Smooth muscle cell (in vitro differentiated cells): ENCODE results near the gene GALNT6. TPM values are rescaled to one million over a fixed set of nuclear protein-coding genes. Genes with fewer than 3 reads are reported as not detected.

ENCODE experiments used
- DNase-seq: peaks from one replicate; lab custom pipeline; 2025; ENCODE audit not compliant: unreplicated experiment; lab: John Stamatoyannopoulos, UW
- H2AFZ ChIP-seq: fragments of 200-600 bp; sonication (generic); 2 replicates; pipeline ENCODE4 v1.6.0; 2016; ENCODE audit warnings: antibody characterized with exemption, low read depth, mild to moderate bottlenecking
- H3F3A ChIP-seq: fragments of 200-600 bp; sonication (generic); 2 replicates; pipeline ENCODE4 v1.6.0; 2017; ENCODE audit warnings: antibody characterized with exemption, low read depth
- H3K27ac ChIP-seq: fragments of 200-600 bp; sonication (generic); 2 replicates; pipeline ENCODE4 v1.5.1; 2016; ENCODE audit warnings: low read depth, mild to moderate bottlenecking
- H3K27me3 ChIP-seq: fragments of 200-600 bp; sonication (generic); 2 replicates; pipeline ENCODE4 v1.6.1; 2016; ENCODE audit warnings: low read depth, mild to moderate bottlenecking
- H3K36me3 ChIP-seq: fragments of 200-600 bp; sonication (generic); 2 replicates; pipeline ENCODE4 v1.5.1; 2016; ENCODE audit warnings: low read depth
- H3K4me1 ChIP-seq: fragments of 200-600 bp; sonication (generic); 2 replicates; pipeline ENCODE4 v1.5.1; 2016; ENCODE audit warnings: low read depth
- H3K4me2 ChIP-seq: fragments of 200-600 bp; sonication (generic); 2 replicates; pipeline ENCODE4 v1.6.0; 2016; ENCODE audit warnings: mild to moderate bottlenecking
- H3K4me3 ChIP-seq: fragments of 200-600 bp; sonication (generic); 2 replicates; pipeline ENCODE4 v1.5.1; 2016; ENCODE audit warnings: mild to moderate bottlenecking
- H3K79me2 ChIP-seq: fragments of 200-600 bp; sonication (generic); 2 replicates; pipeline ENCODE4 v1.6.0; 2016; ENCODE audit warnings: low read depth, mild to moderate bottlenecking
- H3K9ac ChIP-seq: fragments of 200-600 bp; sonication (generic); 2 replicates; pipeline ENCODE4 v1.6.0; 2016; ENCODE audit warnings: low read depth
- H3K9me3 ChIP-seq: fragments of 200-600 bp; sonication (generic); replicated peaks from 2 replicates; pipeline ENCODE4 v1.5.1; 2016; ENCODE audit warnings: low read depth
- H4K20me1 ChIP-seq: fragments of 200-600 bp; sonication (generic); 2 replicates; pipeline ENCODE4 v1.6.0; 2016; ENCODE audit warnings: low read depth
- CTCF ChIP-seq: fragments of 200-600 bp; sonication (generic); IDR thresholded peaks from 2 replicates; pipeline ENCODE4 v1.5.1; 2017; ENCODE audit warnings: borderline replicate concordance, mild to moderate bottlenecking, antibody characterized with exemption; ENCODE audit not compliant: insufficient read depth, poor library complexity, severe bottlenecking
- WGBS: methylation state at CpG from one replicate; pipeline ENCODE4 v1.1.7; 2016; ENCODE audit warnings: low lambda C conversion rate; 5-methylcytosine and 5-hydroxymethylcytosine counted together
- polyA plus RNA-seq: library from polyadenylated mRNA; unstranded; fragments of >200 nt; fragmentation: Nextera tagmentation; extraction: Ambion mirVana; gene quantifications from 2 replicates; pipeline ENCODE4 v1.2.1, GENCODE V29; 2016
- total RNA-seq: library from RNA; depleted of rRNA; stranded (reverse); fragments of >200 nt; gene quantifications from 2 replicates; pipeline ENCODE4 v1.2.3, GENCODE V29; 2014

GALNT6 gene
- total and polyA plus RNA-seq, 2 experiments from 2014 or later = 7.8 to 55.6 TPM

GRCh38 chr12:51428256-51428655 is 37.0 kb upstream of the GALNT6 start:
- H4K20me1 ChIP-seq = no peaks in the 10 kb centered on the region
- peaks cover 3% of the 10 kb centered on the region for H3K4me1 ChIP-seq
- no peak overlapping the region for H3K4me2 ChIP-seq
- H3F3A ChIP-seq = no peaks in the 10 kb centered on the region
- H3K79me2 ChIP-seq = no peaks in the 10 kb centered on the region
- no peaks in the 10 kb centered on the region for H3K27me3 ChIP-seq
- H2AFZ ChIP-seq = no peak overlapping the region
- H3K36me3 ChIP-seq = no peaks in the 10 kb centered on the region
- TF ChIP-seq CTCF = no peak
- WGBS = 95% methylated on average over 4 of the region's 4 CpGs
- H3K4me3 ChIP-seq = no peak overlapping the region
- no peaks in the 10 kb centered on the region for H3K9me3 ChIP-seq
- H3K27ac ChIP-seq = no peak overlapping the region
- DNase-seq = no peak
- no peak overlapping the region for H3K9ac ChIP-seq

GRCh38 chr12:51424662-51425539 is 33.7 kb upstream of the GALNT6 start, which contains the start of gene SLC4A8:
Gene SLC4A8, plus strand, starts transcription at chr12:51424831. Its CDS starts 157 bp downstream, at chr12:51424988.
- peak; percentile 43 for DNase-seq
- Histone ChIP-seq H3K4me1 (peaks cover 3% of the 10 kb centered on the region), H3K9me3 (no peaks in the 10 kb centered on the region), H3K36me3 (no peaks in the 10 kb centered on the region), H3K4me3 (peak within 1 kb of the TSS; percentile 64), H3K4me2 (peak within 1 kb of the TSS; percentile 86), H3K27ac (no peak within 1 kb of the TSS), H3K27me3 (no peaks in the 10 kb centered on the region), H3K79me2 (no peaks in the 10 kb centered on the region), H4K20me1 (no peaks in the 10 kb centered on the region), H3F3A (no peaks in the 10 kb centered on the region), H3K9ac (no peak within 1 kb of the TSS), H2AFZ (no peak within 1 kb of the TSS)
- peak; percentile 95 for TF ChIP-seq CTCF
- 6% methylated on average over 66 of the region's 73 CpGs for WGBS

DNA sequence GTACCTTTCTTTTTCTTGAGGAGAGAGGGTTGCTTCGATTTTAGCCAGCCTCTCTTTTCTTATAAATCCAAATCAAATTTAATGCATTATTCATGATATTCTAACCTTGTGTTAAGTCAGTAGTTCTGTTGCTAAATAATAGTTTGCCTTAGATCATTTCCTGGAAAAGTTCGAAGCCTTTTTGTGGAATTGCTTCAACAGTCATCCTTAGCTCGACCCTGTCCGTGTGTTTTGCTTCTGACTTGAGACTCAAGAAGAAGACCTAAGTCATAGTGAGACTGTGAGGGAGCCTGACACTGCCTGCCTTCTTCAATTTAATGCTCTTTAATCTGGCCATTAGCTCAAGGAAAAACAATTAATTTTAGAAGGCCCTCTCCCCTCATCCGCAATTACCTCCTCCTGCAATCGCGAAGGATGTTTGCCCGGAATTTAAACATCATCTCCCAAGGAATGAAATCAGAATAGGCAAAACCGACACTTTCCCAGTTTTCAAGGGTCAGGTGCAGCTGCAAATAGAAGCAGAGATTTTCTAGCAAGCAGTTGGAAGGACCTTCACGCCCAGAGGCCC is 33.0 kb upstream of the GALNT6 start:
- no peak overlapping the region for H3K27ac ChIP-seq
- no peak overlapping the region for H2AFZ ChIP-seq
- no peaks in the 10 kb centered on the region for H3F3A ChIP-seq
- H3K36me3 ChIP-seq = no peaks in the 10 kb centered on the region
- no peak overlapping the region for H3K9ac ChIP-seq
- 52% methylated on average over 10 of the region's 10 CpGs for WGBS
- H3K9me3 ChIP-seq = no peaks in the 10 kb centered on the region
- peak overlapping the region; percentile 64 for H3K4me3 ChIP-seq
- TF ChIP-seq CTCF = no peak
- no peak for DNase-seq
- H3K4me1 ChIP-seq = peaks cover 5% of the 10 kb centered on the region
- no peaks in the 10 kb centered on the region for H3K79me2 ChIP-seq
- no peaks in the 10 kb centered on the region for H3K27me3 ChIP-seq
- H4K20me1 ChIP-seq = no peaks in the 10 kb centered on the region
- H3K4me2 ChIP-seq = peak overlapping the region; percentile 86
